ENCODE data around the gene SAP25.
A peak's percentile ranks its signal among the peaks of the same experiment; 100 is the strongest.

SAP25 gene

DNA sequence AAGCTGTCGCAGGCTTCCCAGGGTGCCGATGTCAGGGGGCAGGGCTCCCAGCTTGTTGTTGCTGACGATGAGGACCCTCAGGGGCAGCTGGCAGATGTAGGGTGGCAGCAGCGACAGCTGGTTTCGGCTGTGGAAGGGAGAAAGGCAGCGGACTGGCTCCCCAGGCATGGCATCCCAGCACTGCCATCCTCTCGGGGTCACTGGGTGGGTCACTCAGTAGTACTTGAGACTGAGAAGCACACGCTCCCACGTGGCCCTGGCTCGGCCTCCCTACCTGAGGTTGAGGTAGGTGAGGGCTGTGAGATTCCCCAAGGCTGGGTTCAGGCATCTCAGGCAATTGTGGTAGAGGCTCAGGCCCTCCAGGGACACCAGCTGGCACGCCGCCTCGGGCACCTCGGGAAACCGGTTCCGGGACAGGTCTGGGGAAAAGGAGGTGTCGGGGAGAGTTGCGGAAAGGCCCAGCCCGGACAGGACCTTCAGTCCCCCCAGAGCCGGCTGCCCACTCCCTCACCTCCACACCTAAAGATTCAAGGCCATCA, 8.4 kb upstream of the SAP25 start:
- peaks cover 55% of the 10 kb centered on the region for H3K36me3 ChIP-seq (ENCODE audit: control insufficient read depth, insufficient read depth, low read length)
- H3K9me3 ChIP-seq (ENCODE audit: control insufficient read depth, low read length), result no peaks in the 10 kb centered on the region
- WGBS, 2 experiments (ENCODE audit: insufficient coverage in 2 of 2), result 95 to 96% methylated on average over 10 to 15 of the region's 20 CpGs
- peaks cover 24% of the 10 kb centered on the region for H3K4me1 ChIP-seq (ENCODE audit: control insufficient read depth, insufficient read depth, low read length, poor library complexity, severe bottlenecking)
- H3K27ac ChIP-seq (ENCODE audit: low read depth, low read length, severe bottlenecking), result peak overlapping the region; percentile 90
- no peak overlapping the region for H3K4me3 ChIP-seq (ENCODE audit: extremely low read depth, insufficient read depth, low read length, poor library complexity, severe bottlenecking)

DNA sequence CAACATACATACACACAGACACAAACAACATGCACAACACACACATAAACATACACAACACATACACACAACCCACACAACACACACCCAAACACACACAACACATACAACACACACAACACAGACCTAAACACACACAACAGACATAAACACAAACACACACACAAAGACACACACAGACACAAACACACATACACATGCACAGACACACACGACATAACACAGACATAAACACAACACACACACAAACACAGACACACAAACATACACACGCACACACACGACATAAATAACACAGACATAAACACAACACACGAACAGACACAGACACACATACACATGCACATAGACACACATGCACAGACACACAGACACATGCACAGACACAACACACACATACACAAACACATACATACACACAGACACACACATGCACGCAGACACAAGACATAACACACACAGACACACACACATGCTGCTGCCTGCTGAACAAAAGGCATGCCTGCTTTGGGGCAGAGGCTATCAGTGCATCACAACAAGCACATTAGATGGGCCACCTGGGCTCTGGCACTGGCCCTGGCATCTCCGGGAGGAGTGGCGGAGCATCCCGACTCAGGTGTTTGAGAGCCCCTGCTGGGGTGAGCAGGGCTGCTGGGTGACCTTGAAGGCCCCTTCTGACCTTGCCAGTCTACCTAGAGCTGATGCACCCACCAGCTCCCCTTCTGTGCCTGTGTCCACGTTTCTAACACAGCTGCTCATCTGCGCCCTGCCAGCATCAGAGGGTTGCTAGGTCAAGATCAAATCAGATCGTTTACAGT, 7.0 kb upstream of the SAP25 start:
- H3K36me3 ChIP-seq (ENCODE audit: control insufficient read depth, insufficient read depth, low read length), result peaks cover 67% of the 10 kb centered on the region
- H3K4me1 ChIP-seq (ENCODE audit: control insufficient read depth, insufficient read depth, low read length, poor library complexity, severe bottlenecking), result peaks cover 24% of the 10 kb centered on the region
- H3K4me3 ChIP-seq (ENCODE audit: extremely low read depth, insufficient read depth, low read length, poor library complexity, severe bottlenecking), result no peak overlapping the region
- H3K27ac ChIP-seq (ENCODE audit: low read depth, low read length, severe bottlenecking), result no peak overlapping the region
- H3K9me3 ChIP-seq (ENCODE audit: control insufficient read depth, low read length), result no peaks in the 10 kb centered on the region
- 92 to 97% methylated on average over 10 to 11 of the region's 11 CpGs for WGBS, 2 experiments (ENCODE audit: insufficient coverage in 2 of 2)

DNA sequence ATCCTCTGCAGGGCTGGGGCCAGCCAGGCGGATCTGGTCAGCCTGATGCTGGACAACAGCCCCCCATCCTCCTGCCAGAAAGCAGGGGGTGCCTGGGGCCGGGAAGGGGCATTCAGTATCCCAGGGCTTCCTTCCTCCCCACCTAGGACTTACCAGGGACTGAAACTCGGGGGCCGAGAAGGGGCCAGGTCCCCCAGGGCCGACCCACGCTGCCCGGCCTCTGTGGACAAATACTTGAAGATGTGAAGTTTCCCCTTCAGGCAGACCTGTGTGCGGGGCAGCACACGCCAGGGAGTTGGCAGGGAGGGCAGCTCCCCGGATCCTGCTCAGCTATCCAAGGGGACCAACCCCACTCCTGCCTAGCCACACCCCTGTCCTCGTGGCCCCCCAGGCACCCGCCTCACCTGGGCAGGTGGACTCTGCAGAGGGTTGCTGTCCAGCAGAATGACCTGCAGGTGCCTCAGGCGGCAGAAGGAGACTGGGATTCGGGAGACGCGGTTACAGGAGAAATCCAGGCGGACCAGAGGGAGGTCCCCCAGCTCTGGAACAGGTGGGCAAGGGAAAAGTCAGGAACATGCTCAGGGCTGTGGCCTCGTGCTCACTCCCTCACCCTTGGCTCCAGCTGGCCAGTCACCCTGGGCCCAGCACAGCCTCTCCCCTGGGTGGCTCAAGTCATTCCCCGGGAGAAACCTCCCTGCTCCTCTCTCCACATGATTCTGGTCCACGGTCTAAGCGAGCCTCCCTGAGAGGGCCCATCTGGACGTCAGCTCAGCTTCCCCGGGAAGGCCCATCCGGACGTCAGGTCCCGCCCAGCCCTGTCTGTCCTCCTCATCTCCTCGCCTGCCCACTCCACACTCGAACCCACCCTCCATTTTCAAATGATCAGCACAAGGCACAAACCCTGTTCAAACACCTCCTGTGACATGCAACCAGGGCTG, 4.8 kb upstream of the SAP25 start:
- Histone ChIP-seq H3K4me1 (ENCODE audit: control insufficient read depth, insufficient read depth, low read length, poor library complexity, severe bottlenecking) (peaks cover 14% of the 10 kb centered on the region), H3K4me3 (ENCODE audit: extremely low read depth, insufficient read depth, low read length, poor library complexity, severe bottlenecking) (no peak overlapping the region), H3K9me3 (ENCODE audit: control insufficient read depth, low read length) (no peaks in the 10 kb centered on the region), H3K36me3 (ENCODE audit: control insufficient read depth, insufficient read depth, low read length) (peaks cover 82% of the 10 kb centered on the region), H3K27ac (ENCODE audit: low read depth, low read length, severe bottlenecking) (no peak overlapping the region)
- WGBS, 2 experiments (ENCODE audit: insufficient coverage in 2 of 2), result 93 to 97% methylated on average over 21 to 28 of the region's 28 CpGs

DNA sequence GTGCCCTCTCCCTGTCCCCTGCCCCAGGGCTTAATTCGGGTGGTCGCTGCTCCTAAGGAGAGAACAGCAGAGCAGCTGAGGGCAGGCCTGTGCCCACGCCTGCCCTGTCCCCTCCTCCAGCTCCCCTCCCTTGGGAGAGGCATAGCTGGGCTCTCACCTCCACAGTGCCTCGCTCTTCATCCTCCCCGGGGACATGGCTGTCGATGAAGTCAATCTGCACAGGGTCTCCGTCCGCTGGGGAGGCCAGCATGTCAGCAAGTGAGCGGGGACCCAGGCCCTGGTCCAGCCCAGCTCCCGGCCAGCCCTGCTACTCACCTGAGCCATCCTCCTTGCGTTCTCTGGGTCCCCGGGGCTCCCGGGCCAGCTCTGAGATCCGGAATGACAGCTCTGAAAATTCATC, 3.8 kb upstream of the SAP25 start:
- 98 to 99% methylated on average over 13 to 14 of the region's 14 CpGs for WGBS, 2 experiments (ENCODE audit: insufficient coverage in 2 of 2)
- Histone ChIP-seq H3K9me3 (ENCODE audit: control insufficient read depth, low read length) (no peaks in the 10 kb centered on the region), H3K4me1 (ENCODE audit: control insufficient read depth, insufficient read depth, low read length, poor library complexity, severe bottlenecking) (peaks cover 5% of the 10 kb centered on the region), H3K4me3 (ENCODE audit: extremely low read depth, insufficient read depth, low read length, poor library complexity, severe bottlenecking) (no peak overlapping the region), H3K36me3 (ENCODE audit: control insufficient read depth, insufficient read depth, low read length) (peaks cover 87% of the 10 kb centered on the region), H3K27ac (ENCODE audit: low read depth, low read length, severe bottlenecking) (no peak overlapping the region)

DNA sequence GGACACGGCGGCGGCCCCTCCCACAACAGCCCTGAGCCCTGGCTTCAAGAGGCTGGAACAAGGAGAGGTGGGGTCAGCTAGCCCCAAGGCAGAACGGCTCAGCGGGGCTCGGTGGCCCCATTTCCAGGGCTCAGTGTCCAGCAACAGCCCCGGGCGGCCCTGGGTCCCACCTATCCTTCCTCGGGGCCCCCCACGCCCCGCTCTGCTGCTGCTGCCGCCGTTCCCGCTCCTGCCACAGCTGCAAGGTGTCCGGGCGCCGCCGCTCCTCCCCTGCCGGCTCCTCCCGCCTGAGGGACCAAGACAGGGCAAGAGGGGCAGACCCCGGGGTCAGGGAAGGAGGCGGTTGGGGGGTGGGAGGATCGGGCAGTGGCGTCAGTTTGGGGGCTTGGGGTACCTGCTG, 3.4 kb upstream of the SAP25 start:
- Histone ChIP-seq H3K27ac (ENCODE audit: low read depth, low read length, severe bottlenecking) (no peak overlapping the region), H3K4me1 (ENCODE audit: control insufficient read depth, insufficient read depth, low read length, poor library complexity, severe bottlenecking) (peaks cover 5% of the 10 kb centered on the region), H3K4me3 (ENCODE audit: extremely low read depth, insufficient read depth, low read length, poor library complexity, severe bottlenecking) (no peak overlapping the region), H3K9me3 (ENCODE audit: control insufficient read depth, low read length) (no peaks in the 10 kb centered on the region), H3K36me3 (ENCODE audit: control insufficient read depth, insufficient read depth, low read length) (peaks cover 83% of the 10 kb centered on the region)
- WGBS, 2 experiments (ENCODE audit: insufficient coverage in 2 of 2), result 98% methylated on average over 14 to 16 of the region's 24 CpGs

DNA sequence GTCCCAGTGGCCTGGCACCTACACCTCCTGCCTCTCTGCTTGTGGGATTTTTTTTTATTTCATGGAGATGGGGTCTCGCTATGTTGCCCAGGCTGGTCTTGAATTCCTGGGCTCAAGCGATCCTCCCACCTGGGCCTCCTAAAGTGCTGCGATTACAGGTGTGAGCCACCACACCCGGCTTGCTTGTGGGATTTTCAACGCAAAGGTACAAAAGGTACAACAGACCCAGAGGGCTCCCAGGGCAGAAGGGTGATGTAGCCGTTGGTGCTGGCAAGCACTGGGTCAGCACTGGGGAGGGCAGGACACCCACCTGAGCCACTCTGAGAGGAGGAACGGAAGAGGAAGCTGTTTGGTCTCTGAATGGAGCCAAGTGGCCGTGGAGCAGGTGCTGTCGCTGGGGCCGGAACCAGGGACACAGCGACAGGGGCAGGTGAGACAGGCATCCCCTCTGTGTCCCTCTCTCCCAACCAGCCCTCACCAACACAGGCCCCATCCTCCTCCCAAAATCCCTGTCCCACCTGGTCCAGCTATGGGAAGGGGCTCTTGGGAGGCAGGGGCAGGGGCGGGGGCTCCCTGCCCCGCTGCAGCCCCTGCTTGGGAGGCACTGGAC, 2.8 kb upstream of the SAP25 start:
- WGBS, 2 experiments (ENCODE audit: insufficient coverage in 2 of 2), result 93 to 97% methylated on average over 7 to 10 of the region's 13 CpGs
- H3K9me3 ChIP-seq (ENCODE audit: control insufficient read depth, low read length), result no peaks in the 10 kb centered on the region
- H3K36me3 ChIP-seq (ENCODE audit: control insufficient read depth, insufficient read depth, low read length), result peaks cover 77% of the 10 kb centered on the region
- H3K27ac ChIP-seq (ENCODE audit: low read depth, low read length, severe bottlenecking), result no peak overlapping the region
- H3K4me3 ChIP-seq (ENCODE audit: extremely low read depth, insufficient read depth, low read length, poor library complexity, severe bottlenecking), result no peak overlapping the region
- H3K4me1 ChIP-seq (ENCODE audit: control insufficient read depth, insufficient read depth, low read length, poor library complexity, severe bottlenecking), result peaks cover 11% of the 10 kb centered on the region

DNA sequence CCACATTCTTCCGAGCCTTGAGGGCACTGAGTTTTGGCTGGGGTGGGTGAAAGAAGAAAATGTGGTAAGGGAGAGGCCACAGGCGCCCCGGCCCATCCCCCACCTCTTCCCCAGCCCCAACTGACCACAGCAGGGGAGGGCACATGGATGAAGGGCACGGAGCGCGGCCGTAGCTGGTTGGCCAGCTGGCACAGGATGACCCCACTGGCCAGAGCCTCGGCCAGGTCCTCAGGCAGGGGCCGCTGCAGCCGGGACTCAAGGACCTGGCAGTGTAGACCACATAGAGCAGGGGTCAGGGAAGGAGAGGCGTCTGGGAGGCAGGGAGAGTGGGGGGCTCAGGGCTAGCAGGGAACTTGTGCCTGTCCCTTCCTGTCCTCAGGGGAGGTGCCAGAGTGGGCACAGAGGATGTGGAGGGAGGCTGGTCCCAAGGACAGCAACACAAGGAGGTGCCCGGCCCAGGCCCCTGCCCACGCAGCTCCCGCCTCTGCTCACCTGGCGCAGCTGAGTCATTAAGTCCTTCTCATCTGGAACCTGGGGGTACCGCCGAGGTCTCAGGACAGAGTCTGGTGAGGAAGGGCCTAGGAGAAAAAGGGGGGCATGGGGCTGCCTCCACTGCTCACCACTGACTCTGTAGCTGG, 2.2 kb upstream of the SAP25 start:
- H3K9me3 ChIP-seq (ENCODE audit: control insufficient read depth, low read length), result no peaks in the 10 kb centered on the region
- H3K36me3 ChIP-seq (ENCODE audit: control insufficient read depth, insufficient read depth, low read length), result peaks cover 71% of the 10 kb centered on the region
- peaks cover 17% of the 10 kb centered on the region for H3K4me1 ChIP-seq (ENCODE audit: control insufficient read depth, insufficient read depth, low read length, poor library complexity, severe bottlenecking)
- 94 to 95% methylated on average over 11 to 16 of the region's 17 CpGs for WGBS, 2 experiments (ENCODE audit: insufficient coverage in 2 of 2)
- no peak overlapping the region for H3K27ac ChIP-seq (ENCODE audit: low read depth, low read length, severe bottlenecking)
- H3K4me3 ChIP-seq (ENCODE audit: extremely low read depth, insufficient read depth, low read length, poor library complexity, severe bottlenecking), result no peak overlapping the region

DNA sequence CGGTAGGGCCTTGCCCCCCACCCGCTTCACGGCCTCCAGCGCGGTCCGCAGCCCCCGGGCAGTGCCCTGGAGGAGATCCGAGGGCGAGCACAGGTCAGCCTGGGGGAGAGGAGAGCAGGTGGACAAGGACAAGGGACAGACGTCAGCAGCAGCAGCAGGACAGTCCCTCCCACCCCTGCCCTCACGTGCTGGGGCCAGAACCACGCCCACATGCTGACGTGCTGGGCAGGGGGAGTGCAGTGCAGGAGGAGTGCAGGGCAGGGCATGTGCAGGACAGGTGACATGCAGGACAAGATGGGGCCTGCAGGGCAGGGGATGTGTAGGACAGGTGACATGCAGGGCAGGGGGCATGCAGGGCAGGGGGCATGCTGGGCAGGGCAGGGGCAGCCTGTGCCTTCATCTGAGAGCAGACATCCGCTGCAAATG, 1.5 kb upstream of the SAP25 start:
- no peak overlapping the region for H3K27ac ChIP-seq (ENCODE audit: low read depth, low read length, severe bottlenecking)
- H3K36me3 ChIP-seq (ENCODE audit: control insufficient read depth, insufficient read depth, low read length), result peaks cover 64% of the 10 kb centered on the region
- peaks cover 19% of the 10 kb centered on the region for H3K4me1 ChIP-seq (ENCODE audit: control insufficient read depth, insufficient read depth, low read length, poor library complexity, severe bottlenecking)
- WGBS, 2 experiments (ENCODE audit: insufficient coverage in 2 of 2), result 81 to 88% methylated on average over 6 to 12 of the region's 14 CpGs
- H3K9me3 ChIP-seq (ENCODE audit: control insufficient read depth, low read length), result no peaks in the 10 kb centered on the region
- no peak overlapping the region for H3K4me3 ChIP-seq (ENCODE audit: extremely low read depth, insufficient read depth, low read length, poor library complexity, severe bottlenecking)

DNA sequence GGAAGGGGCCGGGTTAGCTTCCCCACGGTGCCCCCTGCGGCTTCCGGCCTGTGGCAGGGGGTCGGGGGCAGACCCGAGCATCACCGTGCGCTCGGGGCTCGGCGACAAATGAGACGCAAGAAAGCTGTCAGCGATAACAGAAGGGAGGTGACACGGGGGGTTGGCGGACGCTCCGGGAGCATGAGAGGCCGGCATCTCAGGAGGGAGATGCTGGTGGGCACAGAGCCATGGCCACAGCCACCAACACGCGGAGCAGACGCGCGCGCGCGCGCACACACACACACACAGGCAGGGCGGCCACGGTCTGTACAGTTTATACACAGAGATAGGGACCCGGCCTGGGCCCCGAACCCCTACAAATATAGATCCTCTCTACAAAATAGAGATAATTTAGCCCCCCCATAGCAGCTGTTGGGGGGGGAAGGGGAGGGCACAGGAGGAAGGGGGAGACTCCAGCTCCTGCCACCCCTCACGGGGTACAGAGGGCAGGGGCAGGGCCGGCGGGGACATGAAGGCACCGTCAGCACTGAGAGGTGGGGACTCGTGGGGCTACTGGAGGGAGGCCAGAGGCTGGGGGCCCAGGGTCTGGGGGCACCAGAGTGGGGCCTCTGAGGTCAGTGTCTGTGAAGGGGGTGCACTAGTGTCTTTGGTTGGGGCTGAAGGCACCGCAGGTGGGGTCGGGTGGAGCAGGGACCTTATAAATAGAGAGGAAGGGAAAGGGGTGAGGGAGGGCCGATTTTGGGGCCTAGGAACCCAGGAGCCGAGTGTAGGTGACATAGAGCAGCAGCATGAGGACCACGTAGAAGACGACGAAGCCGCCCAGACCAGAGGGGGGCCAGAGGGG, 884 bp upstream of the SAP25 start:
- 94% methylated on average over 27 to 31 of the region's 44 CpGs for WGBS, 2 experiments (ENCODE audit: insufficient coverage in 2 of 2)

More for the DNA sequence above, 884 bp upstream of the SAP25 start:
- H3K9me3 ChIP-seq (ENCODE audit: control insufficient read depth, low read length), result no peaks in the 10 kb centered on the region
- no peak overlapping the region for H3K27ac ChIP-seq (ENCODE audit: low read depth, low read length, severe bottlenecking)
- H3K36me3 ChIP-seq (ENCODE audit: control insufficient read depth, insufficient read depth, low read length), result peaks cover 58% of the 10 kb centered on the region
- H3K4me3 ChIP-seq (ENCODE audit: extremely low read depth, insufficient read depth, low read length, poor library complexity, severe bottlenecking), result no peak overlapping the region
- peaks cover 19% of the 10 kb centered on the region for H3K4me1 ChIP-seq (ENCODE audit: control insufficient read depth, insufficient read depth, low read length, poor library complexity, severe bottlenecking)

Data from mesodermal cell (in vitro differentiated cells).